Stimulated activated CD8-positive, alpha-beta memory T cell treated with anti-CD3 and anti-CD28 coated beads, Interleukin-7, amount 100 ng/mL, for 48 hours (primary cell): ENCODE measurements around the gene TBC1D20.

Experiments used
- DNase-seq, 2 donors: peaks; one replicate each; pipeline ENCODE4 v3.0.0-alpha.2; 2020; ENCODE audit warnings: low read depth in 1 of 2; ENCODE audit errors: extremely low read depth in 1 of 2

The TBC1D20 gene

DNA sequence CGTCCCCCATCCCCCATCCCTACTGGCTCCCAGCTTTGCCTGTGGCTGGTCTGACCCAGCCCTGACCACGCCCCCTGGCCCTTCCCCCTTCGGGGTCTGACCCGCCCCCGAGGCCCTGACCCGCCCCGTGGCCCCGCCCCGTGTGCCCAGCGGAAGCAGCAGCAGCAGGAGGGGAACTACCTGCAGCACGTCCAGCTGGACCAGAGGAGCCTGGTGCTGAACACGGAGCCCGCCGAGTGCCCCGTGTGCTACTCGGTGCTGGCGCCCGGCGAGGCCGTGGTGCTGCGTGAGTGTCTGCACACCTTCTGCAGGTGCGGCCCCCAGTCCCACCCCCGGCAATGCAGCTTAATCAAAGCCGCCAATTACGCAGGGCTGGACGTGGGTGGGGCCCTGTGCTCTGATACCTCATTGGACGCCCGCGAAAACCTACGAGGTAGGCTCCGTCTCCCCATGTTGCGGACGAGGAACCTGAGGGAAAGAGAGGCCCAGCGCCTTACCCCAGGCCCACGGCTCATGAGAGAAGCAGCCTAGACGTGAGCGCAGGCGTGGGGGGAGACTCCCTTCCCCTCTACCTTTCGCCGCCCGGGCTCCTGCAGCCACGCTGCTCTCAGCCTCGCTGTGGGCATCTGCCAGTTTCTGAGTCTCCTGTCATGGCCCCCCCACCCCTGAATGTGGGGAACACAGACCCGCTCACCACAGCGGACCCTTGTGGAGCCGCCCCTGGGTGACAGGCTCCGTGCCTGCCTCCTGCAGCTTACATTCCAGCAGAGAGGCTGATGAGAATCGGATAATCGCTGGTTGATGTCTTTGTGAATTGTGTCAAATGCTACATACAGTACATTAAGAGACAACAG lies 41.4 kb downstream of the TBC1D20 start:
- no peak for DNase-seq

DNA sequence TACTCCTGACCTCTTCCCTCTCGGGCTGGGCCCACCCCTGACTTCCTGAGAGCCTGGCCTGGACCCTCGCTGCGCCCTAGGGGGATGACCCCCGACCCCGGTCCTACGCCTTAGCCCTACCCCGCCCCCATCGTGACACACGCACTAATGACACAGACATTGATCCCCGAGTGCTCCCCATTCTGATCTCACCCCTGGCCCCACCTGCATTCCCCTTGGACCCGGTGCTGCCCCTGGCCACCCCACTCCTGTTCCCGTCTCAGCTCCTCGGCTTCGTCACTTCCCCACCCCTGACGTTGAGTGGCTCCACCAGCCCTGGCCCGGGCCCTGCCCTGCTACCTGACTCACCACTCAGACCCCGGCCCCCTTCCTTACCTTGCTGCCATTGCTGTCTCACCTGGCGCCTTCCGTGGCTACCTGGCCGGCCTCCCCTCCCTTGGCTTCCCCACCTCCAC lies 42.1 kb downstream of the TBC1D20 start:
- no peak for DNase-seq

- DNase-seq, result no peak
These were observed 42.7 kb downstream of the TBC1D20 start for GRCh38 chr20:419556-420165.

DNA sequence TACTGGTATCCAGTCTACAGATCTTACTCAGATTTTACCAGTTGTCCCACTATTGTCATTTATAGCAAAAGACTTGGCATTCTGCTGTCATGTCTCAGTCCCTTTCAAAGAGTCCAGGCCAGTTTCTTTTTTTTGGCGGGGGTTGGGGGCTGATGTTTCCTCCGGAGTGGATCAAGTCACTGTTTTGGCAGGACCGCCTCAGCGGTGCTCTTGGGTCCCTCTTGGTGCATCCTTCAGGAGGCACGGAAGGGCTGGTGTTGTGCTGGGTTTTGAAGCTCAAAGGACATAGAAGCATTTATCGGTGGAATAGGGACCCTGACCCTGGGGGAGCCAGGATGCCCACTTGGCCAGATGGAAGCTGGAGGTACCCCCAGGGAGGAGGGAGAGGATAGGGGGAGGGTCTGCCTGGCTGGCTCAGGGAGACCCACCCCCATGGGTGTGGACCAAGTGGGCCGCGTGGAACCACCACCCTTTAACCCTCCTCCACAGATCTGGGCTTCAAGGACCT lies 43.4 kb downstream of the TBC1D20 start:
- DNase-seq, result no peak

DNA sequence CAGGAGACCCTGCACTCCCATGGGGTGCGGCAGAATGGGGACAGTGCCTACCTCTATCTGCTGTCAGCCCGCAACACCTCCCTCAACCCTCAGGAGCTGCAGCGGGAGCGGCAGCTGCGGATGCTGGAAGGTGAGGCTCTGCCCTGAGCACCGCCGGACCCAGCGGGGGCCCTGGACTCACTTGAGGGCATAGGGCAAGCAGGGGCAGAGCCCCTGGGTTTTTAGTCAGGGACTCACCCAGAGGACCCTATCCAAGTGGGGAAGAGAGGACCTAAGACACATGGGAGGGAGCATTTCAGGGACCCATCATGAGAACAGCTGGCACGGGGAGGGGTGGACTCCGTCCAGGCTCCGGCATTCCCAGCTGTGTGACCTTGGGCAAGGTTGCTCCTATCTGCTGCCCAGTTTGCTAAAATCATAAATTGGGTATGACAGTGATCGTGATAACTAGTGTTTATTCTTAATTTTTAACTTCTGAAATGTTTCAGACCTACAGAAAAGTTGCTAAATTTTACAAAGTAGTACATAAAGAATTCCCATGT lies 44.5 kb downstream of the TBC1D20 start:
- no peak for DNase-seq

GRCh38 chr20:416950-417800 lies 45.2 kb downstream of the TBC1D20 start:
- no peak for DNase-seq

- DNase-seq, result no peak
These were observed 46.5 kb downstream of the TBC1D20 start for GRCh38 chr20:415820-416322.

- DNase-seq, result no peak
These were observed 48.2 kb downstream of the TBC1D20 start for GRCh38 chr20:414161-414560.

GRCh38 chr20:412081-412480 lies 50.3 kb downstream of the TBC1D20 start:
- no peak for DNase-seq

DNA sequence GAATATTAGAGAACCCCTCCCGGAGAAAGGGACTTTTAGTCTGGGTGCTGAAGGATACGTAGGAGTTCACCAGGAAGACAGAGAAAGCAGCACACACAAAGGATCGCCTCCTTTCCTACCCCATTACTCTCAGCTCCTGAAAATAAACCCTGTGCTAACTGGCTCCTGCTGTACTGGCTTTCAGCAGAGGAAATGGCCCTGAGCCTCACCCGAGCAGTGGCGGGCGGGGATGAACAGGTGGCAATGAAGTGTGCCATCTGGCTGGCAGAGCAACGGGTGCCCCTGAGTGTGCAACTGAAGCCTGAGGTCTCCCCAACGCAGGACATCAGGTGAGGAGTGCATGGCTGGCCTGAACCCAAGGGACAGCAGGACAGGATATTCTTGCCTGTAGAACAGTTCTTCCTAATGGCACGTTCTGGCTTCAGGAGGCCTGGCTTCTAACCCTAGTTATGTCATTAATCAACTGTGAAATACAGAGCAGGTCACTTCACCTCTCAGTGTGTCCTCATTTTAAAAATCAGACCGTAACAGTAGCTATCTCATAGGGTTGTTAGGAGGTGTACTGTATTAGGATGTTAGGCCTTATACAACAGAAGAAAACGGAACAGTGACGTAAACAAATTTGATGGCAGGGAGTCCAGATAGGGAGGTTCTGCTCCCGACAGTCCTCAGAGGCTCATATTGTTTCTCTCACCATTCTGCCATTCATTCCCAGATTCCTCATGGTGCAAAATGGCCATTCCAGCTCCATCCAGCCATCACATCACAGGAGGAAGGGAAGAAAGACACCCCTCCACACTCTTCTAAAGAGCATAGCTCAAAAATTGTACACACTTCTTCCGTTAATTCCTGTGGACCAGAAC lies 52.4 kb downstream of the TBC1D20 start:
- no peak for DNase-seq

DNA sequence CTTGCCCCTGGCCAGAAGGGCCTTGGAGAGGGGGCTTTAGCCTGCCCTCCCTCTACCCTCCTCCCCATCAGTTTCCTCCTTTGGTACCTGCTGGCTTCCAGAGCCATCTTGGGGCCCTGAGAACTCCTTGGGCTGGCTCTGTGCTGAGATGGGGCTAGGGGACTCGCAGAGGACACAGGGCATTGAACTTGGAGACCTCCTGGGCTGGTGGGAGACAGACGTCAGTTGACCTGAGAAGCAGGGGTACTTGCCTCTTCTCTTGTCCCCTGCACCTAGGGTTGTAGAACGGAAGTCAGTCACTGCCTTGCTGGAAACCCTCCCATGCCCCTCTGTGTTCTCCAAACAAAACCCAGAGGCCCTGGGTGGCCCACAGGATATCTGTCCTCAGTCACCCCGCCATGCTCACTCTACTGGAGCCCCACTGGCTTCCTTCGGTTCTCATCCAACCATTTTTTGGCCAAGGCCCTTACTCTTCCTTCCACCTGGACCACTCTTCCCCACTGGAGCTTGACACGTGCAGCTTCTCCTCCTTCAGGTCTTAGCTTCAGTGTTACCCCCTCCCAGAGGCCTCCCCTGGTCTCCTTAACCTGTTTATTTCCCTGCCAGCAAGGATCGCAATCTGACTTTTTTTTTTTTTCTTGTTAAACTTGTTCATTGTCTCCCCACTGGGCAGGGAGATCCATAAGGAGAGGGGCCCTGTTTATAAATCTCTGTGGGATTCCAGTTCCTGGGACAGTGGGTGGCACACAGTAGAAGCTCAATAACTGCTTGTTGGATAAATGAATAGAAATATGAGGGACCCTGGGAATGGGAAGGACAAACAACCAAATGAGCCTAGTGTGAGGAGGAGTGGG lies 53.3 kb downstream of the TBC1D20 start:
- DNase-seq, result no peak

- peak; percentile 74 to 79 for DNase-seq
These were observed 54.1 kb downstream of the TBC1D20 start, which contains the start of gene RBCK1 for GRCh38 chr20:407953-408842. RBCK1 (plus strand) TSS chr20:408299; CDS start chr20:408758, 459 bp downstream.

- DNase-seq, result peak; percentile 39 to 43
These were observed 55.0 kb downstream of the TBC1D20 start for GRCh38 chr20:407133-407952.

DNA sequence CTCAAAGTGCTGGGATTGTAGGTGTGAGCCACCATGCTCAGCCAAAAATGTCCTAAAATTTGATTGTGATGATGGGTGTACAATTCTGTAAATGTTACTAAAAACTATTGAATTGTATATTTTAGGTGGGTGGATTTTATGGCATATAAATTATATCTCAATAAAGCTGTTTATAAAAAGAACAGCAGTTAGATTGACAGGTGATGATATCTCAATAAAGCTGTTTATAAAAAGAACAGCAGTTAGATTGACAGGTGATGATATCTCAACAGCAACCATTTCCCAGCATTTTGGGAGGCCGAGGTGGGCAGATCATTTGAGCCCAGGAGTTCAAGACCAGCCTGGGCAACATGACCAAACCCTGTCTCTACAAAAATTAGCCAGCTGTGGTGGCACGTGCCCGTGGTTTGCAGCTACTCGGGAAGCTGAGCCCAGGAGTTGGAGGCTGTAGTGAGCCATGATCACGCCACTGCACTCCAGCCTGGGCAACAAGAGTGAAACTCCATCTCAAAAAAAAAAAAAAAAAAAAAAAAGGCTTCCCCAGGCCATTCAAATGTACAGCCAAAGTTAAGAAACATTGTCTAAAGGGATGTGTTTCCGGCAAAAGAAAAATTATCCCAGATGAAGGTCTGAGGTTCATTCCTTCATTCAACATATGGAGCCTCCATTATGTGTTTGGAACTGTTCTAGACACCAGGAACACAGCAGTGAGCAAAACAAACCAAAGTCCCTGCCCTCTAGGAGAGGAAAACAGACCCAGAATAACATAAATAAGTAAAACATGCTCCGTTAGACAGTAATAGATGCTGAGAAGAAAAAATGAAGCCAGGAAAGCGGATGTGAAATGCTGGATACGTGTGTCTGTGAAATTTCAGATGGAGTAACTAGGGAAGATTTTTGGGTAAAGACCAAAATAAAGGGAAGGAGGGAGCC lies 55.9 kb downstream of the TBC1D20 start:
- DNase-seq, result no peak

DNA sequence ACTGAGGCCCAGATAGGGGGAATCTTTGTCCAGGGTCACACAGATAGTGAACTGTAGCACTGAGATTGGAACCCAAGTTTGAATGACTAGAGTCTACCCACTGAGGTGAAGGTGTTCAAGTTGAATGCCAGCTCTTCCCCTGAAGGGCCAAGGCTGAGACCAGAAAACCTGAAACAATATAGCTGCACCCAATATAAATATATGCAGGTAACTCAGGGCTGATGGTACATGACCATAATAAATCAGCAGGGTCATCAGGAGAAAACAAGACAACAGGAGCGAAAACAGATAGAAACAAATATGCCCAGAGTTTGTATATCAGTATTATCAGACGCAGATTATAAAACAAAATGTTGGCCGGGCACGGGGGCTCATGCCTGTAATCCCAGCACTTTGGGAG lies 58.2 kb downstream of the TBC1D20 start:
- no peak for DNase-seq

GRCh38 chr20:403582-403957 lies 58.8 kb downstream of the TBC1D20 start:
- DNase-seq, result no peak
